GM13976 (cell line): ENCODE measurements around the gene ZGRF1.
A peak's percentile ranks its signal among the peaks of the same experiment; 100 is the strongest.

ENCODE experiments used
- DNase-seq: peaks from one replicate; pipeline ENCODE4 v3.0.0; 2012; ENCODE audit warnings: low spot score
- CTCF ChIP-seq: IDR thresholded peaks from 2 replicates; pipeline ENCODE4 v1.5.1; 2012; ENCODE audit warnings: borderline replicate concordance, mild to moderate bottlenecking; ENCODE audit not compliant: insufficient read depth; ENCODE audit errors: extremely low read depth, missing control alignments, control extremely low read depth
- in situ Hi-C: fragments of 300-500 bp; cut with MboI; formaldehyde crosslinking; loops from one replicate; pipeline ENCODE4 v1.12.0; 2022; ENCODE audit warnings: low sequenced_read_pairs, mixed read lengths, inconsistent platforms; ENCODE audit not compliant: unreplicated experiment

The ZGRF1 gene

GRCh38 chr4:112511093-112511802, 125.5 kb downstream of the ZGRF1 start:
- DNase-seq = no peak
- in situ Hi-C loops = no loop called here
- TF ChIP-seq CTCF = no peak

GRCh38 chr4:112510291-112511092, 126.2 kb downstream of the ZGRF1 start:
- TF ChIP-seq CTCF = no peak
- in situ Hi-C loops = no loop called here
- DNase-seq = peak; percentile 48

DNA sequence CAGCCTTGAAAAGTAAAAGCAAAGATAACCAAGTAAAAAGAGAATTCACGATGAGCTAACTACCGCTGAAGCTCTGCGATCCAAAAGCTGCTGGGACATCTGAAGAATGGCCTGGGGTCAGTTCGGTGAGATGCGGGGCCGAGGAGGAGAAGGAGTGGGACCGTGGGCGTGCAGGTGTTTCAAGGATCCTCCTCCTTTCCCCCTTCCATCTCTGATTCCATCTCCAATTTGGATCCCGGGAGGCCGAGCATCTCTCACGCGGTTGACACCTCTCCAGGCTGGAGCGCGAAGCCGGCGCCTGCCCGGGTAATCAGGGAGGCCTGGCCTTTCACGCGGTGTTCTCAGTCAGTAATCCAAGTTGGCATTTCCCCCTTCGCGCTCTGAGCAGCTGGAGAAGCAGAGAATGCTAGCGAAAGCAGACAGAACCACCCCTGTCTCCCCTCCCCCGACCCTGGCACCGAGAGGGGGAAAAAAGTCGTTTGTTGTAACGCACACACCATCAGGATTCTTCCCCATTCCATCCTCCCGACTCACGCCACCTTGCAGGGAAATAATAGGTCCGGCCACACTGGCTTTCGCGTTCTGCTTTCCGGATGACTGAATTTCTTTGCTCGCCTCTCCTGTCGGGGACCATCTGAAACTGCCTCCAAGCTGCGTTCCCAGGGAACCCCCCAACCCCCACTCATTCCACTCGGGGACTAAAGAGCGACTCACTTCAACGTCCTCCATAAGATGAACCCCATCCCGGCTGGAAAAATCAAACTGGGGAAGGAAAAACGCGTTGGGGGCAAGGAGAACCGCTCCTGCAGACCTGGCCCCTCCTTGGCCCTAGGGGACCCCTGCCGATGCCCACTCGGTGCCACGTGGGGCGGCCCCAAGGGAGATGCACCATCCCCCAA, 127.2 kb downstream of the ZGRF1 start:
- DNase-seq = peak; percentile 17
- in situ Hi-C loops = no loop called here
- TF ChIP-seq CTCF = no peak

- no peak for DNase-seq
- TF ChIP-seq CTCF = no peak
- in situ Hi-C loops = no loop called here
Observed at GRCh38 chr4:112508356-112508755, 128.4 kb downstream of the ZGRF1 start.

- in situ Hi-C loops = no loop called here
- no peak for DNase-seq
Observed at GRCh38 chr4:112504807-112505206, 131.9 kb downstream of the ZGRF1 start.

More at GRCh38 chr4:112504807-112505206, 131.9 kb downstream of the ZGRF1 start:
- no peak for TF ChIP-seq CTCF
